Activated T-helper 9 cell treated with anti-CD3 and anti-CD28 coated beads, Interleukin-2, amount 50 U/mL, for 16 hours (primary cell): ENCODE data around the gene PCDHB16.
"Not testable (repeated sequence)": the region's sequence is repeated elsewhere in the genome, so short reads cannot be mapped to it uniquely, and the experiment has no call there.

Experiments used
- DNase-seq: peaks from one replicate; pipeline ENCODE4 v3.0.0-alpha.2; 2020; ENCODE audit warnings: low read depth

The PCDHB16 gene

DNA sequence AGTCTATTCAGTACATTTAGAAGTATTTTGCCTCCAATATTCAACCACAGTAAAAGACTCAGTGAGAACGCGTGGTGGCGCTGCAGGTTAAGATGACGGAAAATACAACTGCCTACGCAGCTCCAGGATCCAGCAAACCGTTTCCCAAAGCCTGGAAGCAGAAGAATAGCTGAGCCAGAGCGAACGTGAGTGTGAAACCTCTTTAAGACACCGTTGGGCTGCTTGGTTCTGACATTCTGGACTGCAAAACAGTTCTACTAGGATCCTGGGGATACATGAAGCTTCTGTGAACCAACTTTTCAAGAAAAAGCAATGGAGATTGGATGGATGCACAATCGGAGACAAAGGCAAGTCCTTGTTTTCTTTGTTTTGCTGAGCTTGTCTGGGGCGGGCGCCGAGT, at the start of gene PCDHB16:
TSS of gene PCDHB16 (plus strand) at position 140 of the 400 bp plus-strand sequence. CDS start at position 313, 173 bp downstream.
- no peak for DNase-seq

DNA sequence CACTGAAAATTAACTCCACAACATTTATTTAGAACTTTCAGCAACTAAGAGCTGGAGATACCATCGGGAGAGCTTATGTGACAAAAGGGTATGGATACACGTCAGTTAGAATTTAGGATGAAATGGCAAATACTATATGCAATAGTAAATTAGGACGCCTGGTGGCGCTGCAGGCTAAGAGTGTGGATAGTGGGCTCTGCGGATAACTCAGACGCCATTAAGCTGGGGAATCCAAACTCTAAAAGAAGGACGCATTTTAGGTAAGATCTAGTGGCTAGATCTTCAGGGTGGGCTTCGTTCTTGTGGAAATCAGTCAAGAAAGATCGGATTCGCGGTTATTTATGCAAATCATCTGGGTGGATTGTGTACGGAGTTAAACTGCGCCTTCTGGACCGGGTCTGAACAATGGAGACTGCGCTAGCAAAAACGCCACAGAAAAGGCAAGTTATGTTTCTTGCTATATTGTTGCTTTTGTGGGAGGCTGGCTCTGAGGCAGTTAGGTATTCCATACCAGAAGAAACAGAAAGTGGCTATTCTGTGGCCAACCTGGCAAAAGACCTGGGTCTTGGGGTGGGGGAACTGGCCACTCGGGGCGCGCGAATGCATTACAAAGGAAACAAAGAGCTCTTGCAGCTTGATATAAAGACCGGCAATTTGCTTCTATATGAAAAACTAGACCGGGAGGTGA, 47.0 kb upstream of the PCDHB16 start, which contains the start of gene PCDHB5:
TSS of gene PCDHB5 (plus strand) at position 177 of the 688 bp plus-strand sequence. CDS start at position 406, 229 bp downstream.
- DNase-seq = no peak

DNA sequence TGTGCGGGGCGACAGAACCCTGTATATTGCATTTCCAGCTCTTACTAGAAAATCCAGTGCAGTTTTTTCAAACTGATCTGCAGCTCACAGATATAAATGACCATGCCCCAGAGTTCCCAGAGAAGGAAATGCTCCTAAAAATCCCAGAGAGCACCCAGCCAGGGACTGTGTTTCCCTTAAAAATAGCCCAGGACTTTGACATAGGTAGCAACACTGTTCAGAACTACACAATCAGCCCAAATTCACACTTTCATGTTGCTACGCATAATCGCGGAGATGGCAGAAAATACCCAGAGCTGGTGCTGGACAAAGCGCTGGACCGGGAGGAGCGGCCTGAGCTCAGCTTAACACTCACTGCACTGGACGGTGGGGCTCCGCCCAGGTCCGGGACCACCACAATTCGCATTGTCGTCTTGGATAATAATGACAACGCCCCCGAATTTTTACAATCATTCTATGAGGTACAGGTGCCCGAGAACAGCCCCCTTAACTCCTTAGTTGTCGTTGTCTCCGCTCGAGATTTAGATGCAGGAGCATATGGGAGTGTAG, 46.4 kb upstream of the PCDHB16 start:
- DNase-seq = no peak

DNA sequence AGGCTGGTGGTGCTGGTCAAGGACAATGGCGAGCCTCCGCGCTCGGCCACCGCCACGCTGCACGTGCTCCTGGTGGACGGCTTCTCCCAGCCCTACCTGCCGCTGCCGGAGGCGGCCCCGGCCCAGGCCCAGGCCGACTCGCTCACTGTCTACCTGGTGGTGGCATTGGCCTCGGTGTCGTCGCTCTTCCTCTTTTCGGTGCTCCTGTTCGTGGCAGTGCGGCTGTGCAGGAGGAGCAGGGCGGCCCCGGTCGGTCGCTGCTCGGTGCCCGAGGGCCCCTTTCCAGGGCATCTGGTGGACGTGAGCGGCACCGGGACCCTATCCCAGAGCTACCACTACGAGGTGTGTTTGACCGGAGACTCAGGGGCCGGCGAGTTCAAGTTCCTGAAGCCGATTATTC, 44.8 kb upstream of the PCDHB16 start:
- not testable (repeated sequence) for DNase-seq

DNA sequence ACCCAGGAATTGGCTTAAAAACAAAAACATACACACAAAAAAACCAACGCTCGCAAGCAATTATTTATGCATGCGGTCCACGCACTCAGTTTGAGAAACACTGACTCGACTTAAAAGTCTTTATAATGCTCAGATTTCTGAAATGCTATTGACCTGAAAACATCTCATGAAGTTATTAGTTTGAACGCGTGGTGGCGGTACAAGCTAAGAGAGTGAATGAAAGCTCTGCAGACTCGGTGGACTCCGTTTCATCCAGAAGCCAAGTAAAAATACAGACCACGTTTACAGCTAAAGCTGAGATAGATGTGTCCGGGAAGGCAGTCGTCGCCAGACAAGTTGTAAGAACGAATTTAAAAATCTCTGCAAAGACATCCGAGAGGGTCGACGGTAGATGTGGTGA, 32.4 kb upstream of the PCDHB16 start, which contains the start of gene PCDHB6:
TSS of gene PCDHB6 (plus strand) at position 246 of the 400 bp plus-strand sequence. CDS start 201 bp downstream, outside the sequence.
- no peak for DNase-seq

DNA sequence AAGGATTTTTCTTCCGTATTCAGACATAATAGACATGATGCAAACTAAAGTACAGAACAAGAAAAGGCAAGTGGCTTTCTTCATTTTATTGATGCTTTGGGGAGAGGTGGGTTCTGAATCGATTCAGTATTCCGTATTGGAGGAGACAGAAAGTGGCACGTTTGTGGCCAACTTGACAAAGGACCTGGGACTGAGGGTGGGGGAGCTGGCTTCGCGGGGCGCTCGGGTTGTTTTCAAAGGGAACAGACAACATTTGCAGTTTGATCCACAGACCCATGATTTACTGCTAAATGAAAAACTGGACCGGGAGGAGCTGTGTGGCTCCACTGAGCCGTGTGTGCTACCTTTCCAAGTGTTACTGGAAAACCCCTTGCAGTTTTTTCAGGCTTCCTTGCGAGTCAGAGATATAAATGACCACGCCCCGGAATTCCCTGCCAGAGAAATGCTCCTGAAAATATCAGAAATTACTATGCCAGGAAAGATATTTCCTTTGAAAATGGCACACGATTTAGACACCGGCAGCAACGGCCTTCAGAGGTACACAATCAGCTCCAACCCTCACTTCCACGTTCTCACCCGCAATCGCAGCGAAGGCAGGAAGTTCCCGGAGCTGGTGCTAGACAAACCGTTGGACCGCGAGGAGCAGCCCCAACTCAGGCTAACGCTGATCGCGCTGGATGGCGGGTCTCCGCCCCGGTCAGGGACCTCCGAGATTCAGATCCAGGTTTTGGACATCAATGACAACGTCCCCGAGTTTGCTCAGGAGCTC, 31.8 kb upstream of the PCDHB16 start:
- DNase-seq = no peak

DNA sequence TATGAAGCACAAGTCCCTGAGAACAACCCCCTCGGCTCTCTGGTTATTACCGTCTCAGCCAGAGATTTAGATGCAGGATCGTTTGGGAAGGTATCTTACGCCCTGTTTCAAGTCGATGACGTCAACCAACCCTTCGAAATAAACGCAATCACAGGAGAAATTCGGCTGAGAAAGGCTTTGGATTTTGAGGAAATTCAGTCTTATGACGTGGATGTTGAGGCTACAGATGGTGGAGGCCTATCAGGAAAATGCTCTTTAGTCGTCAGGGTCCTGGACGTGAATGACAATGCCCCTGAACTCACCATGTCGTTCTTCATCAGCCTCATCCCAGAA, 31.2 kb upstream of the PCDHB16 start:
- DNase-seq = no peak

DNA sequence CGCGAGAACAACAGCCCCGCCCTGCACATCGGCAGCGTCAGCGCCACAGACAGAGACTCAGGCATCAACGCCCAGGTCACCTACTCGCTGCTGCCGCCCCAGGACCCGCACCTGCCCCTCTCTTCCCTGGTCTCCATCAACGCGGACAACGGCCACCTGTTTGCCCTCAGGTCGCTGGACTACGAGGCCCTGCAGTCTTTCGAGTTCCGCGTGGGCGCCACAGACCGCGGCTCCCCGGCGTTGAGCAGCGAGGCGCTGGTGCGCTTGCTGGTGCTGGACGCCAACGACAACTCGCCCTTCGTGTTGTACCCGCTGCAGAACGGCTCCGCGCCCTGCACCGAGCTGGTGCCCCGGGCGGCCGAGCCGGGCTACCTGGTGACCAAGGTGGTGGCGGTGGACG, 30.6 kb upstream of the PCDHB16 start:
- DNase-seq = not testable (repeated sequence)

DNA sequence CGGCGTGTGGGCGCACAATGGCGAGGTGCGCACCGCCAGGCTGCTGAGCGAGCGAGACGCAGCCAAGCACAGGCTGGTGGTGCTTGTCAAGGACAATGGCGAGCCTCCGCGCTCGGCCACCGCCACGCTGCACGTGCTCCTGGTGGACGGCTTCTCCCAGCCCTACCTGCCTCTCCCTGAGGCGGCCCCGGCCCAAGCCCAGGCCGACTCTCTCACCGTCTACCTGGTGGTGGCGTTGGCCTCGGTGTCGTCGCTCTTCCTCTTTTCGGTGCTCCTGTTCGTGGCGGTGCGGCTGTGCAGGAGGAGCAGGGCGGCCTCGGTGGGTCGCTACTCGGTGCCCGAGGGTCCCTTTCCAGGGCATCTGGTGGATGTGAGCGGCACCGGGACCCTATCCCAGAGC, 30.1 kb upstream of the PCDHB16 start:
- DNase-seq = not testable (repeated sequence)

DNA sequence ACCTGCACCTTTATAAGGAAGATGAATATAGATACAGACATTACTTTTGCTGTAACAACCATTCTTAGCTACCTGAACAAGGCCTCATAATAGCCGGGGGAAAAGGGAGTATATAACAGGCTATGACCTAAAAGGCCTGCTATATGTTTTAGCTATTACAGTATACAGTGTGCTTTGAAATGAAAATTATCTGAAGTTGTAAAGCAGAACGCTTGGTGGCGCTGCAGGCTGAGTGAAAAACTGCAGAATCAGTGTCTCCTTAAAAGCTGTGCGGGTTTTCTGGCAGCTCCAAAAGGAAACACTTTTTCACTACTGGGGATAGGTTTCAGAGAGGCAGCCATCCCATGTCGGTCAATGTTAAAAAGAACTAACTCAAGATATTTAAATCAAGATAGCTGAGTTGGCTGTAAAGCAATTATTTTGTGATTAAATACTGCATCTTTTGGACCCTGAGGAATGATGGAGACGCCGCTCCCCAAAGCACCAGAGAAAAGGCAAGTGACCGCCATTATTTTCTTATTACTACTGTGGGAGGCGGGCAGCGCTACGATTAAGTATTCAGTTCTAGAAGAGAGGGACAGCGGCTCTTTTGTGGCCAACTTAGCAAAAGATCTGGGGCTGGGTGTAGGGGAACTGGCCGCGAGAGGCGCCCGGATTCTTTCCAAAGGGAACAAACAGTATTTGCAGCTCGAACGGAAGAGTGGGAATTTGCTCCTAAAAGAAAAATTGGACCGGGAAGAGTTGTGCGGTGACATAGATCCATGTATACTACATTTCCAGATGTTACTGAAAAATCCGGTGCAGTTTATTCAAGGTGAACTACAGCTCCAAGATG, 26.4 kb upstream of the PCDHB16 start:
- DNase-seq = no peak

DNA sequence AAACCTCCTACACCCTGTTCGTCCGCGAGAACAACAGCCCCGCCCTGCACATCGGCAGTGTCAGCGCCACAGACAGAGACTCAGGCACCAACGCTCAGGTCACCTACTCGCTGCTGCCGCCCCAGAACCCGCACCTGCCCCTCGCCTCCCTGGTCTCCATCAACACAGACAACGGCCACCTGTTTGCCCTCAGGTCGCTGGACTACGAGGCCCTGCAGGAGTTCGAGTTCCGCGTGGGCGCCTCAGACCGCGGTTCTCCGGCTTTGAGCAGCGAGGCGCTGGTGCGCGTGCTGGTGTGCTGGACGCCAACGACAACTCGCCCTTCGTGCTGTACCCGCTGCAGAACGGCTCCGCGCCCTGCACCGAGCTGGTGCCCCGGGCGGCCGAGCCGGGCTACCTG, 24.8 kb upstream of the PCDHB16 start:
- not testable (repeated sequence) for DNase-seq

DNA sequence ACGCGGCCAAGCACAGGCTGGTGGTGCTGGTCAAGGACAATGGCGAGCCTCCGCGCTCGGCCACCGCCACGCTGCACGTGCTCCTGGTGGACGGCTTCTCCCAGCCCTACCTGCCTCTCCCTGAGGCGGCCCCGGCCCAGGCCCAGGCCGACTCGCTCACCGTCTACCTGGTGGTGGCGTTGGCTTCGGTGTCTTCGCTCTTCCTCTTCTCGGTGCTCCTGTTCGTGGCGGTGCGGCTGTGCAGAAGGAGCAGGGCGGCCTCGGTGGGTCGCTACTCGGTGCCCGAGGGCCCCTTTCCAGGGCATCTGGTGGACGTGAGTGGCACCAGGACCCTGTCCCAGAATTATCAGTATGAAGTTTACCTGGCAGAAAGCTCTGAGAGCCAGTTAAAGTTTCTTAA, 24.3 kb upstream of the PCDHB16 start:
- DNase-seq = not testable (repeated sequence)

DNA sequence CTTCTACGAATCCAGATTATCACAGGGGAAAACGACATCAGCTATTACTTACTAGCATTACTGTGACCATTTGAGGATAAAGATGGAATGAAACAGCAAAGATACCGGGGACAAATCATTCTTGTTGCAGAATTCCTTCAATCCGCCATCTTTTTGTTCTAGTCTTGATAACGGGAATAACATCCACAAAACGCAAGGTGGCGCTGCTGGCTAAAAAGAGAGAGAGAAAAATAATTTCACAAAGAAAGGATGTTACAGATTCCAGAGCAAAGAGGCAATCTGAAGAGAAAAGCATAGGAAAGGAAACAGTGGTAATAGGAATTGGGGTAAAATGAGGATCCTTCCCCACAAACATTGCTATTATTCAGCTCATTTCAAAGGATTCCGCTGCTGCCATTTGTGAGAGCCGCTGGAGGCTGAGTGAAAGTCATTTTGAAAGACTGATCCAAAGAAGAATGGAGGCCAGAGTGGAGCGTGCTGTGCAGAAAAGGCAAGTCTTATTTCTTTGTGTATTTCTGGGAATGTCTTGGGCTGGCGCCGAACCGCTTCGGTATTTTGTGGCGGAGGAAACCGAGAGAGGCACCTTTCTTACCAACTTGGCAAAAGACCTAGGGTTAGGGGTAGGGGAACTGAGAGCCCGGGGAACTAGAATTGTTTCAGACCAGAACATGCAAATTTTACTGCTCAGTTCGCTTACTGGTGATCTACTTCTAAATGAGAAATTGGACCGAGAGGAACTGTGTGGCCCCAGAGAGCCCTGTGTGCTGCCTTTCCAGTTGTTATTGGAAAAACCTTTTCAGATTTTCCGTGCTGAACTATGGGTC, 9.6 kb upstream of the PCDHB16 start, which contains the start of gene PCDHB7:
TSS of gene PCDHB7 (plus strand) at position 264 of the 824 bp plus-strand sequence. CDS start at position 456, 192 bp downstream.
- DNase-seq = no peak

DNA sequence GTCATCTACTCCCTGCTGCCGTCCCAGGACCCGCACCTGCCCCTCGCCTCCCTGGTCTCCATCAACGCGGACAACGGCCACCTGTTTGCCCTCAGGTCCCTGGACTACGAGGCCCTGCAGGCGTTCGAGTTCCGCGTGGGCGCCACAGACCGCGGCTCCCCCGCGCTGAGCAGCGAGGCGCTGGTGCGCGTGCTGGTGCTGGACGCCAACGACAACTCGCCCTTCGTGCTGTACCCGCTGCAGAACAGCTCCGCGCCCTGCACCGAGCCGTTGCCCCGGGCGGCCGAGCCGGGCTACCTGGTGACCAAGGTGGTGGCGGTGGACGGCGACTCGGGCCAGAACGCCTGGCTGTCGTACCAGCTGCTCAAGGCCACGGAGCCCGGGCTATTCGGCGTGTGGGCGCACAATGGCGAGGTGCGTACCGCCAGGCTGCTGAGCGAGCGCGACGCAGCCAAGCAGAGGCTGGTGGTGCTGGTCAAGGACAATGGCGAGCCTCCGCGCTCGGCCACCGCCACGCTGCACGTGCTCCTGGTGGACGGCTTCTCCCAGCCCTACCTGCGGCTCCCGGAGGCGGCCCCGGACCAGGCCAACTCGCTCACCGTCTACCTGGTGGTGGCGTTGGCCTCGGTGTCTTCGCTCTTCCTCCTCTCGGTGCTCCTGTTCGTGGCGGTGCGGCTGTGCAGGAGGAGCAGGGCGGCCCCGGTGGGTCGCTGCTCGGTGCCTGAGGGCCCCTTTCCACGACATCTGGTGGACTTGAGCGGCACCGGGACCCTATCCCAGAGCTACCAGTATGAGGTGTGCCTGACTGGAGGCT, 7.7 kb upstream of the PCDHB16 start:
- DNase-seq = not testable (repeated sequence)

DNA sequence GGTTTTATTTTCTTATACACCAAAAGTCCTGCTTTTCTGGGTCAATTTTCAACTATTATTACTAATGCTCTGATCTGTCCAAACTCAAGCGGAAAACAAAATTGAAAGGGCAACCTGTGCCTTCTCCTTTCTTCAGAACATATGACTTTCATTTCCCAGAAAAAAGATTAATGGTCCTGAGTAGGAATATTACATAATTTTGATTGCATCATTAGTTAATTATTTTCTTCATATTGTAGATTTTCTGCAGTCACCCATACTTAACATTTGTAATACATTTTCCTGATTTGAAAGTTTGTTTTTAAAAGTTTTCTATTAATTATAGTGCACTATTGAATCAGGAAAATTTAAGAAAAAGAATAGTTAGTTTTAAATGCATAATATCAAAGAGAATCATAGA, 6.3 kb upstream of the PCDHB16 start:
- DNase-seq = no peak

DNA sequence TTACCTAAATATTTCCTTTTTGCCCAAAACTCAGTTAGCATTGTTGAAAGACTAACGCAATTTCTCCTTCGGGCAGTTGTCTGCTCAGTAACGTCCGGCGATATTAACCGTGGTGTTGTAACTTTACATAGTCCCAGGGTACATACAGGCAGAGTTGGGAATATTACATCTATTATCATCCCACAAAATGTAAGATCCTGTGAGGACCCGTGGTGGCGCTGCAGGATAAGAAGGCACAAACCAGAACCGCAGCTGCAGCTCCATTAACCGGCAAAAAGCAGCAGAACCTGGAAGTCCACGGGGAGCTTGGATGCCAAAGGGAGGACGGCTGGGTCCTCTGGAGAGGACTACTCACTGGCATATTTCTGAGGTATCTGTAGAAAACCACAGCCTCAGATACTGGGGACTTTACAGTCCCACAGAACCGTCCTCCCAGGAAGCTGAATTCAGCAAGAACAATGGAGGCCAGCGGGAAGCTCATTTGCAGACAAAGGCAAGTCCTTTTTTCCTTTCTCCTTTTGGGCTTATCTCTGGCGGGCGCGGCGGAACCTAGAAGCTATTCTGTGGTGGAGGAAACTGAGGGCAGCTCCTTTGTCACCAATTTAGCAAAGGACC, 4.5 kb upstream of the PCDHB16 start, which contains the start of gene PCDHB8:
TSS of gene PCDHB8 (plus strand) at position 214 of the 615 bp plus-strand sequence. CDS start at position 459, 245 bp downstream.
- DNase-seq = not testable (repeated sequence)

DNA sequence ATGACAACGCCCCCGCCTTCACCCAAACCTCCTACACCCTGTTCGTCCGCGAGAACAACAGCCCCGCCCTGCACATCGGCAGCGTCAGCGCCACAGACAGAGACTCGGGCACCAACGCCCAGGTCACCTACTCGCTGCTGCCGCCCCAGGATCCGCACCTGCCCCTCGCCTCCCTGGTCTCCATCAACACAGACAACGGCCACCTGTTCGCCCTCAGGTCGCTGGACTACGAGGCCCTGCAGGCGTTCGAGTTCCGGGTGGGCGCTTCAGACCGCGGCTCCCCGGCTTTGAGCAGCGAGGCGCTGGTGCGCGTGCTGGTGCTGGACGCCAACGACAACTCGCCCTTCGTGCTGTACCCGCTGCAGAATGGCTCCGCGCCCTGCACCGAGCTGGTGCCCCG, 2.8 kb upstream of the PCDHB16 start:
- not testable (repeated sequence) for DNase-seq

DNA sequence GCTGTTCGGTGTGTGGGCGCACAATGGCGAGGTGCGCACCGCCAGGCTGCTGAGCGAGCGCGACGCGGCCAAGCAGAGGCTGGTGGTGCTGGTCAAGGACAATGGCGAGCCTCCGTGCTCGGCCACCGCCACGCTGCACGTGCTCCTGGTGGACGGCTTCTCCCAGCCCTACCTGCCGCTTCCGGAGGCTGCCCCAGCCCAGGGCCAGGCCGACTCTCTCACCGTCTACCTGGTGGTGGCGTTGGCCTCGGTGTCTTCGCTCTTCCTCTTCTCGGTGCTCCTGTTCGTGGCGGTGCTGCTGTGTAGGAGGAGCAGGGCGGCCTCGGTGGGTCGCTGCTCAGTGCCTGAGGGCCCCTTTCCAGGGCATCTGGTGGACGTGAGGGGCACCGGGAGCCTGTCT, 2.3 kb upstream of the PCDHB16 start:
- not testable (repeated sequence) for DNase-seq

DNA sequence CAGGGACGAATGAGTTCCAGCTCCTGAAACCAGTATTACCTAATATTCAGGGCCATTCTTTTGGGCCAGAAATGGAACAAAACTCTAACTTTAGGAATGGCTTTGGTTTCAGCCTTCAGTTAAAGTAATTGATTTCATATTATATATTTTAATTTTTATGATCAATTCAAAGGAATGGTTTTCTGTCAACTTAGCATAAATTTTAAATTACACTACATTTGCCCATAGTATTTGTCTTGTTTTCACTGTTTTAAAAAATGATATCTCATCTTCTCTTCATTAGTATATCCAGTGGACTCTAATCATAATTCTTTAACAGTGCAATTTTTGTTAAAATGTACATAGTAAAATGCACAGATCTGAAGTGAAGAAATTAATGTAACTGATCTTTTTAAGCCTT, 1.9 kb upstream of the PCDHB16 start:
- no peak for DNase-seq
